AG20443 (cell line): ENCODE results near the gene LHPP.
"Not testable (repeated sequence)": the region's sequence is repeated elsewhere in the genome, so short reads cannot be mapped to it uniquely, and the experiment has no call there.

ENCODE experiments used
- DNase-seq: peaks from one replicate; pipeline ENCODE4 v3.0.0; 2012; ENCODE audit warnings: low spot score, mixed read lengths

Gene LHPP

DNA sequence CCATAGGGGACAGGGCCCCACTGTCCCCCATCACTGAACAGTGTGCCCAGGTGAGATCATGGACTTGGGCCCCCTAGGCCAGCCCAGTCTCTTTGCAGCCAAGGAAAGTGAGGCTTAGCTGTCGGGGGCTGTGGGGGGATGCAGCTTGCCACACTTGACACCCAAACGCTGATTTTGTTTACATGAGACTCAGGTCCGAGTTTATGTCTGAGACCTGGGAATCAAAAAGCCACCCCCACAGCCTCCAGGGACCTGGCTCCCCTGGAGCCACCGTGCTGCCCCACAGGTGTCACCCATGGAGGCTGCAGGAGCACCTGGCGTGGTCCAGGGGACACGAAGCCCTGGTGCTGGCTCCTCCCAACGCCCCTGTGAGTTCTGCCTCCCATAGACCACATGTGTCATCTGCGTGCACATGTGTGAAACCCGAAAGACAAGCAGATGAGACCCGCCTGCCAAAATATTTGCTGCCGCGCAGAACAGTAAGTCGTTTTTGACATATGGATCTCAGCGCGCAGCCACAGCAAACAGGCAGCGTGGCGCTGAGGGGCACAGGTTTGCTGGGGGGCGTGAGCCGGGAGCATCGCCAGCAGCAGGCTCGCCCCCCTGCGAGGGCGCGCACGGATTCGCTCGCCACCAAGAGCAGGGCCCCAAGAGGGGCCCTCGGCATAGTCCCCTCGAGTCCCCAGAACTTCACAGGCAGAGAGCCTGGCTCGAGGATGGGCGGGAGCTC, 112.3 kb downstream of the LHPP start:
- DNase-seq: no peak

DNA sequence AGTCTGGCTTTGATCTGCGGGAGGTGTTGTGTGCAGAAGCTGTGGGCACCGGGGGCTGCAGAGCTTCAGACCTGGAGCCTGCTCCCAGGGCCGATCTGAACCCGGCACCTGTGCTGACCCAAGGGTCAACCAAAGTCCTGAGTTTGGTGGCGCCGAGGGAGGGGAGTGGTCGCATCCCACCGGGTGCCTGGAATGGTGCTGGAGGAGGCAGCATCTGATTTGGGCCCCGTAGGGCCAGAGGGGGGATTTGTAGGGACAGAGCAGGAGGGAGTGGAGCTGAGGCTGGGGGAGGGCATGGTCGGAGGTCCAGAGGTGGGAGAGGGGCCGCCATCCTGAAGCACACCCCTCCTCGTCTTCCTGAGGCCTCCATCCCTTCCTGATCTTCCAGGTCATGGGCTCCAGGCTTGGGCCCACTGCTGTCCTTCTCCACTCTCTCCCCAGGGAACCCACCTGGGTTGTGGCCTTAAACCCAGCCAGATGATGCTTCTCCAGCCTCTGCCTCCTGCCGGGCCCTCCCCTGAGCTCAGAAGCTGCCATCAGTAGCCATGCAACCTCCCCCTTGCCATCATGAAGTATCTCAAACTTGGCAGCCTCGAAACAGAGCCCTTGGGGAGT, 112.9 kb downstream of the LHPP start:
- DNase-seq: no peak

DNA sequence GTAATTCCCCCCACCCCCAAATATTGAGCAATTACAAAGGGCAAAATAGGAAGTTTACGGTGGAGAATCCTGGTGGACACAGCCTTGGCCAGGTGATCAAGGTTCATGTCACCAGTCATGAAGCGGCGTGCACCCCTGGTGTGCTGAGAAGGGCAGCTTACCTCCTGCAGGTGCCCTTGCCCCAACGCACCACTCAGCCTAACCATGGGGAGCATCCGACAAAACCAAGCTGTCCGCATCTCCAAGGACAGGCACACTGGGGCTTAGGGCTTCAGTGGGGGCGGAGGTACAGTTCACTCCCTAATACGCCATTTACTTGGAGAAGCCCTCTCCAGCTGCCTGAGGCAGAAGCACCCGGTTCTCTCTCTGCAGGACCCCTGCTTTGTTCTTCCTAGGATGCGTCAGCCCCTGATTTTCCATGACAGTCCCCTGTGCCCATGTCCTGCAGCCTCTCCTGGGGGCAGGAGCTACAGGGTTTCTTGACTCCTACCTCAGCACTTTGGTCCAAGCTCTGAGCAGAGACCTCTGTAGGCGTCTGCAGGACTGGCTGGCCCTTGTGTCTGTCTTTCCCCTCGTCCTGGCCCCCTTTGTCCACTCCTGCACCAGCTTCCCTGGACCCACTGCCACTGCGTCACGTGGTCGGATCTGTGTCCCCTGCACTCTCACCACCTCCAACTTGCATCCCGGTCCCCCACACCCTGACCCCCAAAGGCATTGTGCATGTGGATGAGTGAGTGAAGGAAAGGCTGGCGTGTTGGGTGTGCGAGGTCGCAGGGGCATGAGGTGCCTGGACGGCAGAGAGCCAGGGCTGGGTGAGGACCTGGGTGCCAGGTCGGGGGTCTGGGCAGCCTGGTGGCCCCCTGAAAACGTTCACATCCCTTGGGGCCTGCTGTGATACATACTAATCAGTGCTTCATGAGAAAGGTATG, 113.7 kb downstream of the LHPP start:
- no peak for DNase-seq

DNA sequence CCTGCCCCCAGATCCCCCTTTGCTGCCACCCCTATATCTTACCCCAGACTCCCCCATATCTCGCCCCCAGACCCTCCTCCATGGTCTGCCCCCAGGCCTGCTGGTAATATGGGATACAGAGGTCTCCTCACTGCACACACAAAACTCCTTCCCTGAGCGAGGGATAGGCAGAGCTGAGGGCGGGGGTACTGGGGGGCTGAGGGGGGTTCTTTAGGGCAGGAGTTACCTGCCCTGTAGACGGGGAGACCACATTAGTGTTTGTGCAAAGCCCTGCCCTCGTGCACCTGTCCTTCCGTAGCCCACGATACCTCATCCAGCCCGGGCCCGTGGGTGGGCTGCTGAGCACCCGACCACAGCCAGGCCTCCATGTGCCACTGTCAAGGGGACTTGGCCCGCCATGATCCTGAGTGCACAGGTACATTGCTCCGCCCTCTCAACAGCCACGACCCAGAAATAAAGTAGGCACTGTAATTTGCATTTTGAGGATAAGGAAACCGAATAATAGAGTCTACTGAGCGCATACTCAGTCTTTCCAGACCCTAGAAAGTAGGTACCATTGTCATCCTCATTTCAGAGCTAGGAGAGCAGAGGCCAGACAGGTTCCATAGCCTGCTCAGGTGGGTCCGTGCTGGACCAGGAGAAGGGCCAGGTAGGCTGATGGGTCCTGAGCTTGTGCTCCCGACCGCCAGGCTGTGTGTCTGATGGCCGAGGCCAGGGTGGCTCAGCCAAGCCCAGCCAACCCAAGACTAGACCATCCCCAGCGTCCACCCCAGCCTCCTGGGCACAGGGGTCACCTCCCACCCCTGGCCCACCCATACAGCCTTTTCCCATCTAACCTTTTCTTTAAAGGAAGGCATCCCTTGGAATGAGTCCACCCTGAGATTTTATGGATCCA, 115.2 kb downstream of the LHPP start:
- no peak for DNase-seq

DNA sequence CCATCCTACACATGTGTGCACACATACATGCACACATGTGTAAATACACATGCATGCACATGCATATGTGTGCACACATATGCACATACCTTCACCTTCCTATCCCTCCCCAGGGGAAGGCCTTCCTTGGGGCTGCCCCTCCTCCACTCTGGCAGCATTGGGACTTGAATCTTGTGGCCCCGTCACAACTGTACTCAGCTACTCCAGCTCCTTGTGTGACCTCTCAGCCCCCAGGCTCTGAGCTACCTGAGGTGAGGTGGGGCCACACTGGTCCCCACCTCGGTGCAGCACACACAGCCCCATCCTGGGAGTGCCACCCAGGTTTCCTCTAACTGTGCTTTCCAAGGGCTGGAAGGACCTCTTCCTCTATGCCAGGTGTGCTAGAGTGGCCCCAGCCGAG, 116.0 kb downstream of the LHPP start:
- no peak for DNase-seq

DNA sequence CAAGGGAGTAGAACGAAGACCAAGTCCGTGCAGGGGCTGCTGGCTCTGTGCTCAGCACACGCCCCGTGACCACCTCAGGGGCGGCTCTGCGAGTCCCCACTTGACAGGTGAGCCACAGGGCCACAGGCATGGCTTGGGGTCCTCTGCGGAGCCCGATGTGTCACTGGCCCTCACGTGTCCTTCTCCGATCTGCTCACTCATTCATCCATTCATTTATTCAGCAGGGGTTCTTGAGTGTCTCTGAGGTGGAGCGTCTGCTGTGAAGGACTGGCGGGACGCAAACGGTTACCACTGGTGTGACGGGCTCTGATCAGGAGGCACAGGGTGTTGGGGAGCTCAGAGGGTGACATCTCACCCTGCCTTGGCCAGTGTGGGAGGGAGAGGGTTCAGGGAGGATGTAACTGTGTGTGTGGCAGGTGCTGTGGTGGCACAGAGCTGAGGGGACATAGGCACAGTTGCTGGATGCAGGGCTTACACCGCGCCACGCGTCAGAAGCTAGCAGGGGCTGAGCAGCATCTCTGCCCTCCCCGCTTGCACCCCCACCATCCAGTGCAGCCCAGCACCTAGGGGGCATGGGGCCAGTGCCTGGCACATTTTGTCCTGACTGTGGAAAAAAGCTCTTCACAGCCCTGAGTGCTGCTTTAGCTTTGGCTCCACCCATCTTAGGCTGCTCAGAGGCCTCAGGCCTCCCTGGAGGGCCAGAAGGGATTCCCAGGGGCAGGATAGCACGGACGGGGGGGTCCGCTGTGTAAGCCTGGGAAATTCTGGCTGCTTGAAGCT, 116.8 kb downstream of the LHPP start:
- no peak for DNase-seq

DNA sequence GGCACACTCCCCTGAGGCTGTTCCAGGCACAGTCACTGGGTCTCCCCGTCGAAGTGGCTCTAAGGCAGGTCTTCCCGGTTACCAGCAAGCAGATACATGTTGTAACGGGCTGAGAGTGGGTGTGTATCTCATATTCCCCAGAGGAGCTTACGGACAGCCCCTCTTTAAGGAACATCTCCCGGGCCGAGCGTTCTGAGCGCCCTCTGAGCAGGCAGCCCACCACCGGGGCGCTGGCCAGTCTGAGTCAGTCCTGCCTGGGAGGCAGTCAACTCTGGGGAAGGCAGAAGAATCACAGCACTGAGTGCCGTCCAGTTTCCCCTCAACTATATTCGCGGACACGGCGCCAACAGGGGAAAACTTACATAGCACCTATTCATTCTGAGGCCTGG, 117.4 kb downstream of the LHPP start:
- peak; percentile 66 for DNase-seq

DNA sequence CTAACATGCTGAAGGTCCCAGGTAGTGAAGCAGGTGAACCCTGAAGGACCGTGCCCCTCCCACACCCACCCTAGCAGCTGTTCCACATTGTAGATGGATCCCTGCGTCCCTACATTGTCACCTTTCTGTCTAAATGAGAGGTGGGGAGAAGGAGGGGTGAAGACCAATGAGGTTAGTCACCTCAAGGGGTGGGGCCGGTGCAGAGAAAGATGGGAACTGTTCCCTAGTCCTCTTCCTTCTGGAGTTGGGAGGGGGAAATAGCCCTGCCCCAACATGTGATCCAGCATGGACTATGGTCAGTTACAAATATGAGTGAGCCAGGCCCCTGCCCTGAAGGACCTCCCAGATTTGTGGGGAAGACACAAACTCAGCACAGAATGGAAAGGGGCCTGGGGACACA, 124.5 kb downstream of the LHPP start:
- DNase-seq: no peak

DNA sequence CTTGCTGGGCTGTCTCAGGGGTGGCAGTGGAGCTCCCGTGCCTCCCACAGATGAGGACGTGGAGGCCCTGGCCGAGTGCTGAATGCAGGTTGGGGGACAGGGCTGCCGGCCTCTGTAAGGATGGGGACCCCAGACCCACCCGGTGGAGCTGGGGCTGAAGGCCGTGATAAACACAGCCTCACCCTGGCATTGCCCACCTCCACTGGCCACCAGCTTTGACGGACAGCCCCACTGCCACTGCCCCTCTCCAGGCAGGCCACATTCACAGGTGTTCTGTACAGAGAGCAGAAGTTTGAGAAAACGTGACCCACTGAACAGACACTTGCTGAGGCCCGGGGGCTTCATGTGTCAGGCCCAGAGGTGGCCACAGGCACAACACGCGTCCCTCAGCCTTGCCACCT, 126.2 kb downstream of the LHPP start:
- DNase-seq: no peak

DNA sequence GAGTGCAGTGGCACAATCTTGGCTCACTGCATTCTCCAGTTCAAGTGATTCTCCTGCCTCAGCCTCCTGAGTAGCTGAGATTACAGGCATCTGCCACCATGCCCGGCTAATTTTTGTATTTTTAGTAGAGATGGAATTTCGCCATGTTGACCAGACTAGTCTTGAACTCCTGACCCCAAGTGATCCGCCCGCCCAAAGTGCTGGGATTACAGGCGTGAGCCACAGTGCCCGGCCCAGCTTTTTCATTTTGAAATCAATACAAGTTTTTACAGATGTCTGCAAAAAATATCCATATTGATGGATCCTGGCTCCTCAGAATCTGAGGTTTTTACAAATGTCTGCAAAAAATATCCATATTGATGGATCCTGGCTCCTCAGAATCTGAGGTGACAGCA, 126.7 kb downstream of the LHPP start:
- not testable (repeated sequence) for DNase-seq

DNA sequence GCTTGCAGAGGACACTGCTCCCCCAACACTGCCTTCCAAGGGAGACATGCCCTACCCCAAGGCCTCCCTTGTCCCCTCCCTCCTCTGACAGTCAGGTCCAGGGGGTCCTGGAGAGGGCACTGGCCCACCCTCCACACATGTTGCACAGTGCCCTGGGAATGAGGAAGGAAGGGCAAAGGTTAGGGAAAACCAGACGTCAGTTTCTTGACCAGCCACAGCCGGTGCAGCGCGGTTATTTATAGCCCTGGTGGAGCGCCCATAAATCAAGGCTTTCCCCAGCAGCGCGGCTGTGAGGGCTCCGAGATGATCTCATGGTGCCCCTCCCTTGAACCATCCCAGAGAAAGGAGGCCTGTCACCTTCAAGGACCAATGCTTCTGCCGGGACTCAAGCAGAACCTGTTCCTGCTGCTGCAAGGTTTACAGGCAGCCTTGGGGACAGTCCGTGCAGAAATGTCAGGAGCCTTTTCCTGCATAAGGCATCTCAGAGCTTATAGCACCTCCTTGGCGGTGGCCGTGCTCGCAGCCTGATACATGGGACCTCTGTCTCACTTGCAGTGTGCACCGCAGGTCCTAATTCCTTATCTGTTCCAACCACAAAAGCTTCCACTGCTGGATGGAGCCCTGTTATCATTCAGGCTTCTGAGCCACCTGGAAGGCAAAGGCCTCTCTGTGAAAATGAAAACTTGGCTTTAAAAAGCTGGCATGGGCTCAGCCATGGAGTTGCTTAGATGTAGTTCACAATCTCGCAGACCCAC, 127.3 kb downstream of the LHPP start:
- peak; percentile 61 for DNase-seq

DNA sequence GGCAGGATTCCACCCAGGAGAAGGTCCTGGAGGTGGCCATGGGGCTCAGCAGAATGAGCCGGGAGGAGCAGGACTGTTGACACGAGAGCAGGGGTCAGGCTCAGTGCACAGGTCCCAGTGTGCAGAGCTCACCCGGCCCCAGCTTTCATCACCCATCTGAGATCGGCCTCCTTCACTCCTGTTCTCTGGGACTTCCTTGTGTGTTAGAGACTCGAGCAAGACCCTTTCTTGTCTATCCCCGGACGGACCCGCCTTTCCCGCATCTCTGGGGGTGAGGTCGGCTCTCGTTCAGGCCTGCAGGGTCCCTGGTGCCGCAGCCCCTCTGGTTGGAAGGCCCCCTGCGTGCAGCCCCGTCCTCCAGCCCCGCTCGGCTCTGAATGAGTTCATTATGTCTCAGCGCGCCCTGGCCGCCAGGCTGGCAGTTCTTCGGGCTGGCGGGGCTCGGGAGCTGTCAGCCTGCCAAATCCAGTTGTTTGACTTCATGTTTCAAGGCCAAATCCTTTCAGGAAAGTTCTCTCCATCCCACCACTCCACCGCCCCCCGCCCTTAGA, 127.9 kb downstream of the LHPP start:
- no peak for DNase-seq

DNA sequence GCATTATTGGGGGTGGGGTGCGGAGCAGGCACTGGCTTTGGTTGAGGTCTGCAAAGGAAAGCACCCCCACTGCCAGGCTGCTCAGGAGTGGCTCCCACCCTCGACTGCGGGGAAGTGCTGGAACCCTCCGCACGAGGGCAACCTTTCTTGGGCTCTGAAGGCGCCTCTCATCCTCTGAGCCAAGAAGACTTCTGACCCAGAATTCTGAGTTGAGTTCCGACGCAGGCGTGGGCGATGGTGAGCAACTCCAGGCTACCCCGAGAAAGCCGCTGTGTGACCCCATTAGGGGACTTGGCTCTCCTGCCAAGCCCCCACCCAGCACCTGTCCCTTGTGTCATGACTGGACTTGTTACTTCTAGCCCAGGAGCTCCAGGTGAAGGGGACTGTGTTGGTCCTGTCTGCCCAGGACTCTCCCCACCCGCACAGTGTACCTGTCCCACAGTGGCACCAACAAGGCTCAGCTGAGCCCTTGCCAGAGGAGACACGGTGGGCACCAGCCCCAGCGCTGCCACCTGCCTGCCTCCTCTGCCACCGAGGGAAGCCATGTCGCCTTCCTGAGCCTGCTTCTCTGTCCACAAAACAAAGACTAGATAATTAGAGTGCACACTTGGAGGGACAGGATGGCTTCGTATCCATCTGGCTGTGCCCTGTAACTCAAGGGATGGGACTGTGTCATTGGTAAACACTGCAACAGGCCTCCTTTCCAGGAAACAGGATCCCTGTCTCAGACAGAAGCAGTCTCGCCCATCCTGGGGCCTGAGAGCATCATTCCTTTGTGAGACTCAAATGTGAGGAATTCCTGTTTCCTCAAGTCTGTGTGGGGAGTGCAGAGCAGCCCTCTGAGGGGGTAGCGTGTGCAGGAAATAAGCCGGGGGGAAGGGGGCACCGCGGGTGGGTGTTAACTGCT, 128.8 kb downstream of the LHPP start:
- DNase-seq: no peak

DNA sequence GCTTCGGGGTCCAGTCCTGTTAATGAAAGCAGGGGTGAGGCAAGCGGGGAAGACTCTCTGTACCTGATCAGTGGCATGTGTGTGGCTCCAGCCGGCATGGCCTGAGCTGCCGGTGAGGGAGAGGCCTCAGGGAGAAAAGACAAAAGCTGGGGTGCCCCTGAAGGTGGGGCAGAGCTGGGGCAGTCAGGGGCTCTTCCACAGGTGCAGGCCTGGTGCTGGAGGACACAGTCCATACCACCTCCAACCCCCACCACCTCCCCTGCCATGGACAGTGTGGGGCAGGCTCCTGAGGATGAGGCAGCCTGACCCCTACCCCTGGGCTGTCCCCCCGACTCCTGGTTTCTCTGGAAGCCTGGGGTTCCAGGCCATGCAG, 129.5 kb downstream of the LHPP start:
- no peak for DNase-seq

DNA sequence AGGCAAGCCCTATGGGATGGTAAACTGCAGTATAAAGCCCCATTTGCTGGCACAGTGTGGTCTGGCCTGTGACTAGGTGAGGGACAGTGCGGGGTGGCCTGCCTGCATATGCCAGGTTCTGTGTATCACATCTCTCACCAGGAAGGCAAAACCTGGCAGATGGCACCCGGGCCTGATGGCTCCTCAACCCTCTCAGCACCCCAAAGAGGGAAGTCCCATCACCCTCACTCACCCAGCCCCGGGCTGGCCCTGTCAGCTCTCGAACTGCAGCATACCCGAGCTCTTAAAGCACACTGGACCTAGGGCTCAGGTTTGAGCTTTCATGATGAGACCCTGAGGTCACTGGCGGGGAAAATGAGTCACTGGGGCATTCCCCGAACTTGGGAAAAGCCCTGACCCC, 130.5 kb downstream of the LHPP start:
- no peak for DNase-seq

DNA sequence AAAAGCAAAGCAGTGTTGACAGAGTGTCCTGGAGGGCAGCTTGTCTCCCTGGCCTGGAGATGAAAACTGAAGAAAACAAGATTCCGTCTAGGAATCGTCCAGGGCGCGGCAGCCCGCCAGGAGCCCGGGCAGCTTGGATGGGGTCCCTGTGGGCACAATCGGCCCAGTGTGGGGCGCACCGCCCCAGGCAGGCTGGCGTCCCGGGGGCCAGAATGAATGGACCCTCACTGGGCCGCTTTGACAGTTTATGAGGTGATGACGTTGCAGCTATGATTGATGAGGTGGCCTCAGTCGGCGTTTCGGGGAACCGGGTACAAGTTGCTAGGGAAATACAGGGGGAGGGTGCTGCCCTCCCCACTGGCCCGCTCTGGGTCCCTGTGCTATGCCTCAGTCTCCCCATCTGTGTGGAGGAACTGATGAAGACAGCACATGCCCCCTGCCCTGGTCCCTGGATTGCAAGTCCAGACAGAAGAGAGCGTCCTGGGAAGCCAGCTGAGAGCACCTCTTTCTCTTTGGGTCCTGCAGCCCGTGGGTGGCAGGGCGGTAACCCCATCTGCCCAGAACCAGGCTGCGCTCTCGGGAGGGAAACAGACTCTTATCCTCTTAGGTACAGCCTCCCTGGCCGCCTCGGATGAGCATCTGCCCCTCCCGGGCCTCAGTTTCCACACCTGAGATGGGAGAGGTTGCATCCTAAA, 131.3 kb downstream of the LHPP start:
- DNase-seq: no peak

DNA sequence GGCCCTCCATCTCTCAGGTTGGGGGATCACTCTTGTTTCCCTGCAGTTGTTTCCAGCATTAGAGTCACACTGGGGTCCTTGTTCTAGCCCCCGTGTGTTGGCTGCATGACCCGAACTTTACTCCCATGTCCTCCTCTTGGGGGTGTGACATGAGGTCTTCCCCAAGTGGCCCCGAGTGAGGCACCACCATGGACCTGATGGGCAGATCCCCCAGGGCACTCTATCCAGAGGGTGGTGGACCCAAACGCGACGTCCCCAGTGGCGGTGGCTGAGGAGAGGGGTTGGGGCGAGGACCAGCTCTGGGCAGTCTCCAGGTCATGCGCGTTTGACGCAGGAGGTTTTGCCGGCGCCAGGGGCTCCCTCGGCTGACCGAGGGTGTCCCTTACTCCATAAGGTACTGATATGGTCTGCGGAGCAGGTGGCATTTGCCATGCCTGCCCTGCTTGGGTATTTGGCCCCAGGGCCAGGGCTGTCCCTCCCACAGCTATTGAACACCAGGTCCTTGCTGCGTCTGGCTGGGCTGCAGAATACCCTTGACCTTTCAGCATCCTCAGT, 131.9 kb downstream of the LHPP start:
- no peak for DNase-seq

DNA sequence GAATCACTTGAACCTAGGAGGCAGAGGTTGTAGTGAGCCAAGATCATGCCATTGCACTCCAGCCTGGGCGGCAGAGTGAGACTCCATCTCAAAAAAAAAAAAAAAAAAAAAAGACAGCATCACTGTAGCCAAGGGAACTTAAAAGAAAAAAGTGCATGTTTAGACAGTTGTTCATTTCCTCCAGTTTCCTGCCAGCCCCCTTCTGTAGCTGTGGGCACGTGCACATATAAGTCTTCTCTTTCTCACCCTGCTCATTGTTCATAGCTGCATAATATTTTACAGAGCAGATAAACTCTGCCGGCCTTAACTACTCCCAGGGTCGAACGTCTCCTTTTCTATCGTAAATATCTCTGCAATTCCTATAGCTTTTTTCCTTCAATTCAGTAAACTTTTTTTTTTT, 132.6 kb downstream of the LHPP start:
- DNase-seq: no peak
